ENCODE data around the gene OR8G1.

DNA sequence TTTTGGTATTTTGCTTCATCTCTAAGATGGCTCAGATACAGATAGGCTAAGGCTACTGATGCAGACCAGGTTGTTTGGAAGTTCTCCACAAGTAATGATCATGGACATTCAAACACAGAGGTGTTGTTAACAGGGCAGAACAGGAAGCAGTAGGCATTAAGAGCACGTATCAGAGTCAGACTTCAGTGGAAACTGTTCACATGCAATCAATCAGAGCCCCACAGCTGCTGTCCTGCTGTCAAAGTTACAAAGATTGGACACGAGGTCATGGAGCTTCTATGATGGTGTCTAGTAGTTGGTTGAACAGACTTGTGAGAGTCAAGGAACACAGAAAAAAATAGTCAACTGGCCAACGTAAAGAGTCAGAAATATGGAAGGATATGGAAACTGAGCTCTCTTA lies 37.9 kb upstream of the OR8G1 start:
- TF ChIP-seq, protein P1, sequence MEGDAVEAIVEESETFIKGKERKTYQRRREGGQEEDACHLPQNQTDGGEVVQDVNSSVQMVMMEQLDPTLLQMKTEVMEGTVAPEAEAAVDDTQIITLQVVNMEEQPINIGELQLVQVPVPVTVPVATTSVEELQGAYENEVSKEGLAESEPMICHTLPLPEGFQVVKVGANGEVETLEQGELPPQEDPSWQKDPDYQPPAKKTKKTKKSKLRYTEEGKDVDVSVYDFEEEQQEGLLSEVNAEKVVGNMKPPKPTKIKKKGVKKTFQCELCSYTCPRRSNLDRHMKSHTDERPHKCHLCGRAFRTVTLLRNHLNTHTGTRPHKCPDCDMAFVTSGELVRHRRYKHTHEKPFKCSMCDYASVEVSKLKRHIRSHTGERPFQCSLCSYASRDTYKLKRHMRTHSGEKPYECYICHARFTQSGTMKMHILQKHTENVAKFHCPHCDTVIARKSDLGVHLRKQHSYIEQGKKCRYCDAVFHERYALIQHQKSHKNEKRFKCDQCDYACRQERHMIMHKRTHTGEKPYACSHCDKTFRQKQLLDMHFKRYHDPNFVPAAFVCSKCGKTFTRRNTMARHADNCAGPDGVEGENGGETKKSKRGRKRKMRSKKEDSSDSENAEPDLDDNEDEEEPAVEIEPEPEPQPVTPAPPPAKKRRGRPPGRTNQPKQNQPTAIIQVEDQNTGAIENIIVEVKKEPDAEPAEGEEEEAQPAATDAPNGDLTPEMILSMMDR (IDR thresholded peaks at IDR 0.05; ENCODE audit: low read depth, low read length, missing input control), result no peak
- TF ChIP-seq GABPA (IDR thresholded peaks at IDR 0.05 in 1 of 2, conservative IDR thresholded peaks at IDR 0.05 in 1 of 2) (no peak), RAD21 (IDR thresholded peaks at IDR 0.05) (no peak), RXRA (IDR thresholded peaks at IDR 0.05) (no peak), NR2F2 (IDR thresholded peaks at IDR 0.05) (no peak), SP1 (IDR thresholded peaks at IDR 0.05) (no peak), TAF1 (conservative IDR thresholded peaks at IDR 0.05) (no peak)
- TF ChIP-seq, protein P2, sequence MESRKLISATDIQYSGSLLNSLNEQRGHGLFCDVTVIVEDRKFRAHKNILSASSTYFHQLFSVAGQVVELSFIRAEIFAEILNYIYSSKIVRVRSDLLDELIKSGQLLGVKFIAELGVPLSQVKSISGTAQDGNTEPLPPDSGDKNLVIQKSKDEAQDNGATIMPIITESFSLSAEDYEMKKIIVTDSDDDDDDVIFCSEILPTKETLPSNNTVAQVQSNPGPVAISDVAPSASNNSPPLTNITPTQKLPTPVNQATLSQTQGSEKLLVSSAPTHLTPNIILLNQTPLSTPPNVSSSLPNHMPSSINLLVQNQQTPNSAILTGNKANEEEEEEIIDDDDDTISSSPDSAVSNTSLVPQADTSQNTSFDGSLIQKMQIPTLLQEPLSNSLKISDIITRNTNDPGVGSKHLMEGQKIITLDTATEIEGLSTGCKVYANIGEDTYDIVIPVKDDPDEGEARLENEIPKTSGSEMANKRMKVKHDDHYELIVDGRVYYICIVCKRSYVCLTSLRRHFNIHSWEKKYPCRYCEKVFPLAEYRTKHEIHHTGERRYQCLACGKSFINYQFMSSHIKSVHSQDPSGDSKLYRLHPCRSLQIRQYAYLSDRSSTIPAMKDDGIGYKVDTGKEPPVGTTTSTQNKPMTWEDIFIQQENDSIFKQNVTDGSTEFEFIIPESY (IDR thresholded peaks at IDR 0.05), result no peak
- TF ChIP-seq, protein P3, sequence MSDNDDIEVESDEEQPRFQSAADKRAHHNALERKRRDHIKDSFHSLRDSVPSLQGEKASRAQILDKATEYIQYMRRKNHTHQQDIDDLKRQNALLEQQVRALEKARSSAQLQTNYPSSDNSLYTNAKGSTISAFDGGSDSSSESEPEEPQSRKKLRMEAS (IDR thresholded peaks at IDR 0.05), result no peak
- TF ChIP-seq, protein P4, sequence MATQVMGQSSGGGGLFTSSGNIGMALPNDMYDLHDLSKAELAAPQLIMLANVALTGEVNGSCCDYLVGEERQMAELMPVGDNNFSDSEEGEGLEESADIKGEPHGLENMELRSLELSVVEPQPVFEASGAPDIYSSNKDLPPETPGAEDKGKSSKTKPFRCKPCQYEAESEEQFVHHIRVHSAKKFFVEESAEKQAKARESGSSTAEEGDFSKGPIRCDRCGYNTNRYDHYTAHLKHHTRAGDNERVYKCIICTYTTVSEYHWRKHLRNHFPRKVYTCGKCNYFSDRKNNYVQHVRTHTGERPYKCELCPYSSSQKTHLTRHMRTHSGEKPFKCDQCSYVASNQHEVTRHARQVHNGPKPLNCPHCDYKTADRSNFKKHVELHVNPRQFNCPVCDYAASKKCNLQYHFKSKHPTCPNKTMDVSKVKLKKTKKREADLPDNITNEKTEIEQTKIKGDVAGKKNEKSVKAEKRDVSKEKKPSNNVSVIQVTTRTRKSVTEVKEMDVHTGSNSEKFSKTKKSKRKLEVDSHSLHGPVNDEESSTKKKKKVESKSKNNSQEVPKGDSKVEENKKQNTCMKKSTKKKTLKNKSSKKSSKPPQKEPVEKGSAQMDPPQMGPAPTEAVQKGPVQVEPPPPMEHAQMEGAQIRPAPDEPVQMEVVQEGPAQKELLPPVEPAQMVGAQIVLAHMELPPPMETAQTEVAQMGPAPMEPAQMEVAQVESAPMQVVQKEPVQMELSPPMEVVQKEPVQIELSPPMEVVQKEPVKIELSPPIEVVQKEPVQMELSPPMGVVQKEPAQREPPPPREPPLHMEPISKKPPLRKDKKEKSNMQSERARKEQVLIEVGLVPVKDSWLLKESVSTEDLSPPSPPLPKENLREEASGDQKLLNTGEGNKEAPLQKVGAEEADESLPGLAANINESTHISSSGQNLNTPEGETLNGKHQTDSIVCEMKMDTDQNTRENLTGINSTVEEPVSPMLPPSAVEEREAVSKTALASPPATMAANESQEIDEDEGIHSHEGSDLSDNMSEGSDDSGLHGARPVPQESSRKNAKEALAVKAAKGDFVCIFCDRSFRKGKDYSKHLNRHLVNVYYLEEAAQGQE (IDR thresholded peaks at IDR 0.05), result no peak

Data from liver (tissue), 3 donors.